ENCODE measurements around the gene SART1.

DNA sequence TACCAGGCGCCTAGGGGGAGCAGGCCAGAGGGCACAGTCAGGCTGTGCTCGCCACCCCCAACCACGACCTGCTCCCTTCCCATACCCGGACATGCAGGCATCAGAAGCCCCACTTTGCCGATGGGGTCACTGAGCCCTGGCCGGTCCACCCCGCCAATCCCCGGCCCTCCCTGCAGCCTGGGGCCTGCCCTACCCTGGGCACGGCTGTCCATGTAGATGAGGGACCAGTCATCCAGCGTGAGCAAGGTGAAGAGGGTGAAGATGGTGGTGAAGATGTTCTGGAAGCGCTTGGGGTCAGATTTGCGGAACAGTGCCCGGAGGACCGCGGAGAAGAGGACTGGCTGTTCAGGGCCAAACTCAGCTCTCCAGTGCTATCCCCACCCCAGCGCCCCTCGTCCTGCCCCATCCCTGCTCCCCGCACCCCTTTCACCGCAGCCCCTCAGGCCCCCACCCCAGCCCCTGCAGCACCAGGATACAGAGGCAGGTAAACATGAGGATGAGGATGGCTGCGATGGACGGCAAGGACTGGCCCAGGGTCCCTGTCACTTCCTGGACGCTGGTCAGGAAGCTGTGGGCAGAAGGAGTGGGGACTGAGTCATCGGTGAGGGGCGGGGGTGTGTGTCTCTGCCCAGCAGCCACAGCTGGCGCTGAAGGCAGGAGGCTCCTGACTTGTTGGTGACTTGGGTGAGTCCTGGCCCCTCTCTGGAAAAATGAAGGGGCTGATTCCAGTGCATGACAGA is 59.3 kb downstream of the SART1 start:
- TF ChIP-seq, protein P1, sequence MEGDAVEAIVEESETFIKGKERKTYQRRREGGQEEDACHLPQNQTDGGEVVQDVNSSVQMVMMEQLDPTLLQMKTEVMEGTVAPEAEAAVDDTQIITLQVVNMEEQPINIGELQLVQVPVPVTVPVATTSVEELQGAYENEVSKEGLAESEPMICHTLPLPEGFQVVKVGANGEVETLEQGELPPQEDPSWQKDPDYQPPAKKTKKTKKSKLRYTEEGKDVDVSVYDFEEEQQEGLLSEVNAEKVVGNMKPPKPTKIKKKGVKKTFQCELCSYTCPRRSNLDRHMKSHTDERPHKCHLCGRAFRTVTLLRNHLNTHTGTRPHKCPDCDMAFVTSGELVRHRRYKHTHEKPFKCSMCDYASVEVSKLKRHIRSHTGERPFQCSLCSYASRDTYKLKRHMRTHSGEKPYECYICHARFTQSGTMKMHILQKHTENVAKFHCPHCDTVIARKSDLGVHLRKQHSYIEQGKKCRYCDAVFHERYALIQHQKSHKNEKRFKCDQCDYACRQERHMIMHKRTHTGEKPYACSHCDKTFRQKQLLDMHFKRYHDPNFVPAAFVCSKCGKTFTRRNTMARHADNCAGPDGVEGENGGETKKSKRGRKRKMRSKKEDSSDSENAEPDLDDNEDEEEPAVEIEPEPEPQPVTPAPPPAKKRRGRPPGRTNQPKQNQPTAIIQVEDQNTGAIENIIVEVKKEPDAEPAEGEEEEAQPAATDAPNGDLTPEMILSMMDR (IDR thresholded peaks at IDR 0.05; ENCODE audit: insufficient read depth, low read depth, low read length): no peak
- no peak for TF ChIP-seq EZH2 (IDR thresholded peaks at IDR 0.05; ENCODE audit: insufficient read depth, low read length)
